HG02623 (cell line): ENCODE measurements around the gene ITGB2.

Experiments
- ATAC-seq: cut with Tn5 transposase; IDR thresholded peaks from one replicate; pipeline ENCODE4 v1.9.1; 2021; ENCODE audit warnings: moderate library complexity; ENCODE audit not compliant: unreplicated experiment

ITGB2 gene

GRCh38 chr21:44920694-44921604 is at the start of gene ITGB2:
TSS of gene ITGB2 (minus strand) at chr21:44920899. CDS start at chr21:44910782, 10,117 bp downstream.
- ATAC-seq = peak; percentile 49

DNA sequence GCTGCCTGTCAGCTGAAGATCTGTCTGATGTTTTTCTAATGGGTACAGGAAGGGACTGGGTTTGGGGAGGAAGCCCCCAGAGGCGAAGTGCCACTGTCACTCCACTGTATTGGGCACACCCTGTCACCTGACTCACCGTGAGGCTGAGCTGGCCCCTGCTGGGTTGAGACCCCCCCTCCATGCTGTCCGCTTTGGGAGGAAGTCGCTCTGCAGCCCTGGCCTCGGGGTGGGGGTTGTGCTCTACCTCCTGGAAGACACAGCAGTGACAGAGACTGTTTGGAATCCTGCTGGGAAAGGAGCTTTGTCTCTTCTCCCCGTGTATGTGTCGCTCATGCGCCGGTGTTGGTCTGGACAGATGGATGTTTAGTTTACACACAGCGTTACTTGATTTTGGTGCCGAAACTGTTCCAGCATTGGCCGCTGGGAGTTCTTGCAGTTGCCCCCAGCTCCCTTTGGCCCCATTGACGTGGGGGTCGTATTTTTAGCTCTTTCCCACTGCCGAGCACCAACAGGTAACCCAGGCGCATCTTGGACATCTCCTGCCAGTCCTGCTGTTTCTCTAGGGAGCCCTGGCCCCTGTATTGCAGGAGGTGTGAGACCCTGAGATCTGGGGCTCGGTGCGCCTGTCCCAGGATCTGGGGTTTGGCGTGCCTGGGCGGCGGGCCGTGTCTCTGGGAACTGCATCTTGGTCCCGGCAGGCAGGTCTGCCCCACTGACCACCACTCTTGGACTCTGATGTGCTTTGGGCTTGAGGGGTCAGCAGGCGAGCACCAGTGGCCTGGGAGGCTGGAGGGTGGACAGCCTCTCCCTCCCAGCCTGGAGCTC is 49.4 kb upstream of the ITGB2 start:
- no peak for ATAC-seq

DNA sequence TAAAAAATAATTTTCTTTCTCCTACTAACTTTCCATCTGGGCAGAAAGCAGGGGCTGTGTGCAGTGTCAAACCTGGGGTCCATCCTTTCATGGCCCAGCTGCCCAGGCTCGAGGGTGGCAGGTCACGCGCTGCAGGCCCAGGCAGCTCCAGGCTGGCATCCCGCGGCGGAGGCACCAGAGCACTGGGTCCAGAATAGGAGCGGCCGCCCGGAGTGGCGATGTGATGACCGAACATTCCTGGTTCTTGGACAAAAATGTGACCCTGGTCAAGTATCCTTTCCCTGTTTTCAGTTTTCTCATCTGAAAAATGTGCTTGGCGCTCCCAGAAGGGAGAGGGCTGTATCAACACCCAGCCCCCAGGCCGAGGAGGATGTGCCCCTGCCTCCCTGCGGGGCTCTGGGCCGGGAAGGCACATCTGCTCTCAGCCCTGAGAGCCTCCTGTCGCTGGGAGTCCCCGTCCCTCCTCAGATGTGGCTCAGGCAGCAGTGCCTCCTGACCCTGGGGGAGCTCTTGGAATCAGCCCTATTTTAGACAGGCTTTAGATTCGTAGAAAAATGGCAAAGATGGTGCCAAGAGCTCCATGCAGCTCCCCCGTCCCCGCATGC is 48.5 kb upstream of the ITGB2 start:
- ATAC-seq = no peak

GRCh38 chr21:44967082-44968047 is 46.7 kb upstream of the ITGB2 start:
- no peak for ATAC-seq

GRCh38 chr21:44966135-44967081 is 45.7 kb upstream of the ITGB2 start:
- no peak for ATAC-seq

GRCh38 chr21:44965251-44966022 is 44.7 kb upstream of the ITGB2 start:
- ATAC-seq = no peak

DNA sequence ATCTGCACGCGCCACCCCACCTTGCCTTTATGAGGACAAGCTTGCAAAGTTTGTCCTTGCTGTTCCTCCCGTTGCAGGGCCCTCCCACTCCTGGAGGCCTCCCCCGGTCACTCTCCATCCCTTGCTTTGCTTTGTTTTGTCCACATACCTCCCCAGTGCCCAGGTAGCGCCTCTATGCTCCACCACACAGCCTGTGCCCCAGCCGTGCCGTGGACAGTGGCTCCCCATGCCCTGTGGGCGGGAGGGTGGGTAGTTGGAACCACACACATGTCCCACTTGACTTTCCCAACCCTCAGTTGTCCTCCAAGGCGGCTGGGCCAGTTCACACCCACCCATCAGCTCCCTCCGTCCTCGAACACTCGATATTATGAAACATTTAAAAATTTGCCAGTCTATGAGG is 43.7 kb upstream of the ITGB2 start:
- ATAC-seq = no peak

DNA sequence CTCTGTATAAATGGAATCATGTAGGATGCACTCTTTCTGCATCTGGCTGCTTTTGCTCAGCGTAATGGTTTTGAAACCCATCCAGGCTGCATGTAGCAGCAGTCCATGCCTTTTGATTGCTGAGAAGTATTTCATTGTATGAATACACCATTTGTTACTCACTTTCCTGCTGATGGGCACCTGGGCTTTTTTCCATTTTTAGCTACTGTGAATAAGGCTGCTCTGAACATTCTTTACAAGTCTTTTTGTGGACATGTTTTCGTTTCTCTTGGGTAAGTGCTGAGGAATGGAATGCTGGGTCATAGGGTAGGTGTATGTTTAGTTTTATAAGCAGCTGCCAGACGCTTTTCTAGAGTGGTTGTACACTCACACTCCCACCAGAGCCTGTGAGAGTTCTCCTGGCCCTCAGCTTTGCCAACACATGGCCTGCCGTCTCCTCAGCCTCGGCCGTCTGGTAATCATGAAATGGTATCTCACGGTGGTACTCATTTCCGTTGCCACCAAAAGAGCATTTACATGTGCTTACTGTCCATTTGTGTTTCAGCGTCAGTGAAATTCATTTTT is 41.8 kb upstream of the ITGB2 start:
- no peak for ATAC-seq

- ATAC-seq = no peak
These were observed 39.7 kb upstream of the ITGB2 start for GRCh38 chr21:44960141-44961092.

DNA sequence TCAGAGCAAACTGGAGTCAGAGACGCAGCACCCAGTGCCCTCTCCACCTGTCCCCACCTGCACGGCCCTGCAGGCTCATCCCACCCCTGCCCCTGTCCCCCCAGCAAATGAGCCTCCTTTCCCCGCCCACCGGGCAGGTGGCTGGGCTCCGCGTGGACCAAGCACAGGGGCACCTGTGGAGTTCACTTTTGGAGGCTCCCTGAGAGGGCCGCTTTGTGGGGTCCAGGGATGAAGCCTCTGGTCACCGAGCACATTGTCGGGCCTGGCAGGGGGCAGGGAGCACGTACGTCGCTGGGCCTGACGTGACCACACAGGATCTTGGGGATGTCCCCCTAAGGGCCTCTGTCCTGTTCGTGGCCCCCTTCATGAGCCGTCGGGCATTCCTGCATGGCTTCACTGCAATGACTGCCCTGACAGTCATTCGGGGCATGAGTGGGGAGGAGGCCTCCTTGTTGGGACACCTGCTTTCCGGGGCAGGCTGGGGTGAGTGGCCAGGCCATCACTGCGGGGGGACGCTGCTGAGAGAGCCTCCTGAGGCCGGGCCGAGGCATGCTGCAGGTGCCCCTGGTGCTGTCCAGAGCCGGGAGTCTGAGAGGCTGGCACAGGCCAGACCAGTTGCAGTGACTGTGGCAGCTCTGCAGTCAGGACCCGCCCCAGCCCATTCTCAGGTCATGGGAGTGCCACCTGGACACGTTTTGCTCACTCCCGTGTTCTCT is 38.8 kb upstream of the ITGB2 start:
- ATAC-seq = no peak

DNA sequence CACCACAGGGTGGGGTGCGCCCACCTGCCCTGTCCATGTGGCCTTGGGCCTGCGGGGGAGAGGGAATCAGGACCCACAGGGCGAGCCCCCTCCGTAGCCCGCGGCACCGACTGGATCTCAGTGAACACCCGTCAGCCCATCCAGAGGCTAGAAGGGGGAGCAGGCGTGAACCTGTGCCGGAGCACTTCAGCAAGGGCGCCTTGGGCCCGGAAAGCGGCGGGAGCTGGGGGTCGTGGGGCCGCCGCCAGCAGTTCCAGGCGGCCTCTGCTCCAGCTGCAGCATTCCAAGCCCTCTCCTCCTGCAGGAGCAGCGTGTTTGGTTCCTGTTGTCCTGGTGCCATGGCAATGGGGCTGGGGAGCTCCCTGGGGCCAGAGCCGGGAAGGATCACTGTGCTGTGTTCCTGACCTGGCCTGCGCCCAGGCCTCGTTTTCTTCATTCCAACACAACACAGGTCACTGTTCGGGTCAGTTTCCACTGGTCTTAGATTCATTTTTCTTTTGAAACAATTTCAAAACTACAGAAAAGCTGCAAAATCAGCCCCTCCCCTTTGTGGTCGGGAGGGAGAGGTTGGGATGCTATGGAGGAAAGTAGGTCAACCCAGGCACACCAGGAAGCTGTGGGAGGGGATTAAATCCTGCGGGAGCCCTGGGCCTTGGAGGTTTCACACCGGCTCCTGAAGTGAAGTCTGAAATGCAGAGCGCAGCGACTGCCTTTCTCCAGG is 37.9 kb upstream of the ITGB2 start:
- ATAC-seq = no peak

- ATAC-seq = no peak
These were observed 37.3 kb upstream of the ITGB2 start for GRCh38 chr21:44957901-44958451.

GRCh38 chr21:44957047-44957831 is 36.5 kb upstream of the ITGB2 start:
- ATAC-seq = no peak

GRCh38 chr21:44956356-44957046 is 35.8 kb upstream of the ITGB2 start:
- no peak for ATAC-seq
